CD4-positive, alpha-beta T cell (primary cell): Measurements from ENCODE around the gene TSPAN9. TPM values are rescaled to one million over a fixed set of nuclear protein-coding genes. Genes with fewer than 3 reads are reported as not detected.

Source experiments
- ATAC-seq: fragments of 200-7000 bp; cut with Tn5 transposase; one replicate; pipeline ENCODE4 v1.10.0; 2022; ENCODE audit warnings: mild to moderate bottlenecking; ENCODE audit not compliant: poor library complexity
- CTCF ChIA-PET: fragments of 350-600 bp; sonication (Branson Sonifier 250); formaldehyde crosslinking; loops from one replicate; lab custom pipeline; 2021; ENCODE audit warnings: antibody characterized with exemption, inconsistent platforms; lab: Charles Lee
- POLR2A ChIA-PET: fragments of 350-600 bp; sonication (Branson Sonifier 250); formaldehyde crosslinking; loops from one replicate; lab custom pipeline; 2021; ENCODE audit warnings: antibody characterized with exemption, inconsistent platforms; lab: Charles Lee
- DNase-seq, 14 experiments: peaks; one replicate each; pipeline ENCODE4 v3.0.0-alpha.2; 2013 to 2020; ENCODE audit warnings: mixed read lengths in 2 of 14
- H3K27ac ChIP-seq, 2 donors: one replicate each; pipeline versions ENCODE4 v1.5.1 to v1.7.0; 2013; ENCODE audit warnings: low read length in 2 of 2, low read depth in 1 of 2, mild to moderate bottlenecking in 1 of 2
- H3K27me3 ChIP-seq, 2 experiments: 1 replicate in 1 of 2; 2 replicates in 1 of 2; pipeline versions ENCODE4 v1.6.1 to v1.7.0; 2013; ENCODE audit warnings: low read length in 2 of 2, control low read depth in 1 of 2, mild to moderate bottlenecking in 1 of 2, moderate library complexity in 1 of 2; ENCODE audit not compliant: insufficient read depth in 2 of 2, control insufficient read depth in 1 of 2
- H3K36me3 ChIP-seq: one replicate; pipeline ENCODE4 v1.6.1; 2013; ENCODE audit warnings: low read length, control low read depth; ENCODE audit not compliant: insufficient read depth
- H3K4me1 ChIP-seq: one replicate; pipeline ENCODE4 v1.6.1; 2013; ENCODE audit warnings: low read length, control low read depth; ENCODE audit not compliant: insufficient read depth
- H3K4me3 ChIP-seq: one replicate; pipeline ENCODE4 v1.5.1; 2013; ENCODE audit warnings: mild to moderate bottlenecking, low read length, moderate library complexity
- H3K9me3 ChIP-seq, 2 experiments: 1 replicate in 1 of 2; 2 replicates in 1 of 2; pipeline versions ENCODE4 v1.6.1 to v1.7.0; 2013; ENCODE audit warnings: low read length in 2 of 2, mild to moderate bottlenecking in 2 of 2, control low read depth in 1 of 2, moderate library complexity in 1 of 2; ENCODE audit not compliant: control insufficient read depth in 1 of 2, insufficient read depth in 1 of 2
- H3K27ac Mint-ChIP-seq: one replicate; pipeline ENCODE4 v1.8.0; 2020; ENCODE audit warnings: mixed read lengths
- H3K27me3 Mint-ChIP-seq: one replicate; pipeline ENCODE4 v1.8.0; 2021; ENCODE audit warnings: mixed read lengths
- H3K36me3 Mint-ChIP-seq: one replicate; pipeline ENCODE4 v1.8.0; 2021; ENCODE audit warnings: low read depth, mixed read lengths
- H3K4me1 Mint-ChIP-seq: one replicate; pipeline ENCODE4 v1.8.0; 2021; ENCODE audit warnings: low read depth, mixed read lengths
- H3K4me3 Mint-ChIP-seq: one replicate; pipeline ENCODE4 v1.8.0; 2020; ENCODE audit warnings: mild to moderate bottlenecking, mixed read lengths
- H3K9me3 Mint-ChIP-seq: one replicate; pipeline ENCODE4 v1.8.0; 2020; ENCODE audit warnings: mixed read lengths
- CTCF ChIP-seq: fragments of 200-600 bp; IDR thresholded peaks from one replicate; pipeline ENCODE4 v1.8.0; 2022; ENCODE audit warnings: antibody characterized with exemption, mild to moderate bottlenecking
- intact Hi-C, 2 experiments: fragments of 100-400 bp; cut with DNase I in 1 of 2; cut with micrococcal nuclease in 1 of 2; formaldehyde crosslinking; loops; one replicate each; pipeline versions ENCODE4 v1.15.1 to v1.9.0; 2023 to 2025; cut with DNase I, micrococcal nuclease
- total RNA-seq, 174 experiments: library from RNA in 2 of 174; stranded (reverse) in 2 of 174; gene quantifications; one replicate each; pipeline ENCODE4 v1.2.3 and lab custom pipeline; 2021 to 2026

The TSPAN9 gene
- total RNA-seq, 2 experiments from 2014 or later: 0.82 to 1.3 TPM

GRCh38 chr12:3116106-3116844, 39.1 kb downstream of the TSPAN9 start:
- Mint-ChIP-seq H3K36me3 (no peaks in the 10 kb centered on the region), H3K27ac (no peak overlapping the region), H3K9me3 (no peaks in the 10 kb centered on the region), H3K27me3 (peaks cover 14% of the 10 kb centered on the region), H3K4me1 (peaks cover 15% of the 10 kb centered on the region), H3K4me3 (no peak overlapping the region)
- no peak for TF ChIP-seq CTCF
- Histone ChIP-seq H3K27ac (no peak overlapping the region), H3K4me1 (peaks cover 7% of the 10 kb centered on the region), H3K4me3 (no peak overlapping the region), H3K27me3 (peaks cover 0 to 11% of the 10 kb centered on the region in 2 experiments), H3K9me3 (no peaks in the 10 kb centered on the region), H3K36me3 (no peaks in the 10 kb centered on the region)
- intact Hi-C loops: no loop called here
- DNase-seq (no peak), ATAC-seq (no peak)
- POLR2A ChIA-PET: no interaction called here
- CTCF ChIA-PET: no interaction called here

- peaks cover 14% of the 10 kb centered on the region for H3K27me3 Mint-ChIP-seq
- POLR2A ChIA-PET: no interaction called here
These were observed 40.0 kb downstream of the TSPAN9 start for GRCh38 chr12:3117144-3117581.

GRCh38 chr12:3117591-3118015, 40.4 kb downstream of the TSPAN9 start:
- Mint-ChIP-seq H3K9me3 (no peaks in the 10 kb centered on the region), H3K27me3 (peaks cover 14% of the 10 kb centered on the region), H3K36me3 (no peaks in the 10 kb centered on the region), H3K27ac (no peak overlapping the region), H3K4me1 (peaks cover 15% of the 10 kb centered on the region), H3K4me3 (no peak overlapping the region)
- CTCF ChIA-PET: no interaction called here
- ATAC-seq (no peak), DNase-seq (no peak)
- Histone ChIP-seq H3K36me3 (no peaks in the 10 kb centered on the region), H3K4me1 (peaks cover 7% of the 10 kb centered on the region), H3K9me3 (no peaks in the 10 kb centered on the region), H3K4me3 (no peak overlapping the region), H3K27ac (no peak overlapping the region), H3K27me3 (peaks cover 0 to 11% of the 10 kb centered on the region in 2 experiments)
- POLR2A ChIA-PET: no interaction called here
- no peak for TF ChIP-seq CTCF
- intact Hi-C loops: no loop called here

More at GRCh38 chr12:3117144-3117581, 40.0 kb downstream of the TSPAN9 start:
- Histone ChIP-seq H3K4me3 (no peak overlapping the region), H3K36me3 (no peaks in the 10 kb centered on the region), H3K9me3 (no peaks in the 10 kb centered on the region), H3K27ac (no peak overlapping the region), H3K27me3 (peaks cover 0 to 11% of the 10 kb centered on the region in 2 experiments), H3K4me1 (peaks cover 7% of the 10 kb centered on the region)
- intact Hi-C loops: no loop called here
- no peaks in the 10 kb centered on the region for H3K9me3 Mint-ChIP-seq
- DNase-seq: no peak
- TF ChIP-seq CTCF: no peak
- no peak overlapping the region for H3K27ac Mint-ChIP-seq
- H3K36me3 Mint-ChIP-seq: no peaks in the 10 kb centered on the region
- H3K4me3 Mint-ChIP-seq: no peak overlapping the region
- no peak for ATAC-seq
- CTCF ChIA-PET: no interaction called here
- peaks cover 15% of the 10 kb centered on the region for H3K4me1 Mint-ChIP-seq
